NCI-H460 (cell line): ENCODE results near the gene ATP5F1C. TPM values are rescaled to one million over a fixed set of nuclear protein-coding genes. Genes with fewer than 3 reads are reported as not detected.

Experiments
- DNase-seq: peaks from one replicate; pipeline ENCODE4 v3.0.0-alpha.2; 2016; ENCODE audit warnings: low read depth; ENCODE audit errors: extremely low read depth
- total RNA-seq: library from RNA; depleted of rRNA; stranded (reverse); fragments of >200 nt; shearing (Covaris generic); gene quantifications from 2 replicates; pipeline ENCODE4 v1.2.3, GENCODE V29; 2014; rRNA removed

ATP5F1C gene
- total RNA-seq, 1 experiment from 2014 or later: 299 TPM

DNA sequence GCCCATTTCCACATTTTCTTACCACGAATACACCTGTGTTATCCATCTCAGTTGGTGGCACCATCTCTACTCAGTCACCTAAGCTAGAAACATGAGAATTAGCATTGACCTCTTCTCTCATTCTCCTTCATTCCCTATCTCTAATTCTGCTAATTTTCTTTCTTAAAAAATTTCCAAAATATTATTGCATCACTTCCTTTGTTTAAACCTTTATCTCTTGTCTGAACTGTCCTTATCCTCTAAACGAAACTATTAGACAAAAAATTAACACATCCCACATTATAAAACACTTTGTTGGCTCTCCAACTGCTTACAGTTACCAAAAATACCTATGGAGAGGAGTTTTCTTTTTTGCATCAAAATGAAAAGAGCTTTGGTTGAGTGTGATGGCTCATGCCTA is 48.6 kb downstream of the ATP5F1C start:
- DNase-seq: no peak

GRCh38 chr10:7846591-7846990 is 58.6 kb downstream of the ATP5F1C start:
- DNase-seq: no peak

DNA sequence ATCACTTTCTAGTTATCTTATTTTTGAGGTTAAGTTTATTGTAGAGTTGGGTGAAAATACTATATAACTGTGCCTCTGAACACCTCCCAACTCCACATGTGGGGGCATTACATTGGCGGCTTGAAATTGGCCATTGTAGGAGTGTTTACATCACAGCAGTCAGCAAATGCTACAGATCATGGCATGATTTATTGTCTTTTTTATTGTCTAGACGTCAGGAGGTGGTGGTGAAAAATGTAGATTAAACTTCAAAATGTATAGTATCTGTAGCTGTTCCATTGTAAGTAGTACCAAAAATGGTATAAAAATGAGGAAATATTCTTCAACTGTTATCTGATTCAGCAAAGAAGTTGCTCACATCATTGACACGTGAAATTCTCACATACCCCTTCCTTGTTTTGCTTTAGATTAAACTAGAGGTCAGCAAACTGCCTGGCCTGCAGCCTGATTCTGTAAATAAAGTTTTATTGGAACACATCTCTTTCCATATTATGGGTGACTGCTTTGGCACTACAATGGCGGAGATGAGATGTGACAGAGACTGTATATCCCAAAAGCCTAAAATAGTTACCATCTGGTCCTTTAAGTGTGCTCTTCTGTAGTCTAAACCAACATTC is 65.4 kb downstream of the ATP5F1C start:
- DNase-seq: no peak

DNA sequence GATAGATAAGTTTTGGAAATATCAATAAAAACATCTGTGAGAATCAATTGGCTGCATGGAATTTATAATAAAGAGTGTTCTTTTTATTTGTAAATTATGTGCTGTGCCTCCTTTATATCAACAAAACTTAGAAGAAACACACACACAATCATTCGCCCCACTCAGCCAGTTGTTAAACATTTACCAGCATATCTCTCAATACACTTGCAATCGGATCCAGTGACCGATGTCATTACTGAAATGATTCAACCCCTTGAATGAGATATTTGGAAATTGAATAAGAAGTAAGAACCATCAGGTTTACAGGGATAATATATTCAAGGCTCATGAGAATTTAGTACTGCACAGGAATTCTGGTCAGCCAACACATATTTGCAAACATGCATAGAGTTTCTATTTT is 65.9 kb downstream of the ATP5F1C start:
- no peak for DNase-seq

DNA sequence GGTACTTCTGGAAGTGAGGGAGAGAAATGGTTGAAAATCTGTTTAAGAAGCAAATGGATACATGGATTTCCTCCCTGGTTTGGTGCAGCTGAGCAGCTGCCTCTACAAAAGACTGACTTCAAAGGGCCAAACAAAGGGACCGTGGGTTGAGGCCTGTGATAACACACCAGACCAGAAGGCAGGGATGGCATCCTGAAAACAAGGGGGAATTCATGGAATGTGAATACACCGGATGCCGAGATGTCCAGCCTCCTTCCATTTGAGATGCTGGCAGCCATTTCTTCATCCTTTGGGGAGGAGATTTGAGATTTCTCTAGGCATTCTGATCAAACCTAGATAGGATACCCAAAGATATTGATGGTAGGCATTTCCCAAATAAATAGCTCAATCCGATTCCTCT is 67.2 kb downstream of the ATP5F1C start:
- no peak for DNase-seq

DNA sequence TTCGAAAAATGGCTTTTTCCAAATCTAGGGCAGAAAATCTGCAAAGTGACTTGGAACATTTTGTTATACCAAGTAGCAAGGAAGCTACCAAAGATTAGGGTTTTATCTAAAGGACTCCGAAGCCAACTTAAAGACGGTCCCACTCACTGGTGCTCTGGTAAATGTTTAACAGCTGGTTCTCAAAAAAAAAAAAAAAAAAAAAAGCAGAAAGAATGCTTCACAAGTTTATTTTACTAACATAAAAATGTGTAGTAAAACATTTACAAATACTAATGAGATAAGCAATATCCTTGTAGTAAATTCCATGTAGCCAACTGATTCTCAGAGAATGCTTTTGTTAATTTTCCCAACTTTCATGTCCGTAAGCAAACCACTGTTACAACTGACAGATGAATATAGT is 68.7 kb downstream of the ATP5F1C start:
- no peak for DNase-seq

DNA sequence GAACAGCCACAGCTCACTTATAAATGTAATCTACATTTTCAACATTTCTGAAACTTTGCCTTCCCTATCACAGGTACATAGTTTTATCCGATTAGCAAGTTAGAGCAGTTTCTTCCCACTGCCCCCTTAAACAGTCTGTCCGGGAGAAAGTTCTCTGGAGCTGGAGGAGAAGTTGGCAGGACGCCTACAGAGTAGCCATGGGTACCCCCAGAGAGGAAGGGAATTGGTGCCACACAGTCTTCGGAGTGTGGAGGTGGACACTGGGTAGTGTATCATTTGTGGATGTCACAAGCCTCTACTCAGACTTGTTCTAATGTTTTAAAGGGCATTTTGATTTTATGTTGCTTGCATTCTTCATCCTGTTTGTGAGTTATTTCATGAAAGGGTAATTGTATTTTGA is 69.3 kb downstream of the ATP5F1C start:
- no peak for DNase-seq

Other genes with a start within 250 kb of the ATP5F1C start
- not detected in 2 replicates for gene ITIH5, start 121.2 kb upstream of the ATP5F1C start, total RNA-seq
- gene ITIH2, start 84.9 kb upstream of the ATP5F1C start, total RNA-seq: not detected in 2 replicates
- gene KIN, start 184 bp upstream of the ATP5F1C start, total RNA-seq: 14.6 and 14.7 TPM in 2 replicates
- 3.4 and 3.8 TPM in 2 replicates for gene TAF3, start 30.3 kb downstream of the ATP5F1C start, total RNA-seq